Activated CD4-positive, alpha-beta T cell treated with anti-CD3 and anti-CD28 coated beads for 1 hour (primary cell): Measurements from ENCODE around the gene ARMC9.
"Not testable (repeated sequence)": the region's sequence is repeated elsewhere in the genome, so short reads cannot be mapped to it uniquely, and the experiment has no call there.

Experiments
- DNase-seq: peaks from one replicate; pipeline ENCODE4 v3.0.0-alpha.2; 2020

The ARMC9 gene

DNA sequence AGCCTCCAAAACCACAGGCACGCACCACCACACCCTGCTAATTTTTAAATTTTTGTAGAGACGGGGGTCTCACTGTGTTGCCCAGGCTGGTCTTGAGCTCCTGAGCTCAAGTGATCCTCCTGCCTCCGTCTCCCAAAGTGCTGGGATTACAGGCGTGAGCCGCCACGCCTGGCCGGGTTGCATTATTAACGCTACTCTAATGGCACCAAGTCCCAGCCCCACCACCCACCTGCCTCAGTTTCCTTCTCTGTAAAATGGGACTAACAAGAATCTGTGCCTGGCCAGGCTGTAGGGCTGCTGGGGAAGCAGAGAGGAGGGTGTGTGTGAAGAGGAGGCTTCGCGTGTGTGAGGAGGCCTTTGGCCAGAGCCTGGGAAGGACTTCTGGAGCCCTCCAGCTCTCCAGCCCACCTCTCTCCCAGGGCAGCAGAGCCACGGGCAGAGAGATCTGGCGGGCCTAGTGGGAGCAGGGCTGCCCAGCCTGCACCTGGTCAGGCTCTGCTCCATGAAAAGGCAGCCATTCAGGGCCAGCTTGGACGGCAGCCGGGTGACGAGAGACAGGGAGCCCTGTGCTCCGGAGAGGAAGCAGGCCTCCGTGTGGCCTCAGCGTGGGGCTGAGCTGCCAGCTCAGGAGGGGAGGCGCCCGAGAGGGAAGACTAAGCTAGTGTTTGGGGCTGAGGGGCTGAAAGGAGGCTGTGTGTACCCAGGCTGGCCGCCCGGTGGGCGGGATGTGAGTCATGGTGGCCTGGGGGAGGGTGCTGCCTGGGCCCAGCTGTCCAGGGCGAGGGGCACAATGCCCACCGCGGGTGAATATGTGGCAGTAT, 189.7 kb downstream of the ARMC9 start:
- no peak for DNase-seq

GRCh38 chr2:231388725-231389346, 190.4 kb downstream of the ARMC9 start:
- no peak for DNase-seq

- no peak for DNase-seq
Observed at GRCh38 chr2:231390667-231391066, 192.2 kb downstream of the ARMC9 start.

- DNase-seq = no peak
Observed at GRCh38 chr2:231391981-231392380, 193.6 kb downstream of the ARMC9 start.

DNA sequence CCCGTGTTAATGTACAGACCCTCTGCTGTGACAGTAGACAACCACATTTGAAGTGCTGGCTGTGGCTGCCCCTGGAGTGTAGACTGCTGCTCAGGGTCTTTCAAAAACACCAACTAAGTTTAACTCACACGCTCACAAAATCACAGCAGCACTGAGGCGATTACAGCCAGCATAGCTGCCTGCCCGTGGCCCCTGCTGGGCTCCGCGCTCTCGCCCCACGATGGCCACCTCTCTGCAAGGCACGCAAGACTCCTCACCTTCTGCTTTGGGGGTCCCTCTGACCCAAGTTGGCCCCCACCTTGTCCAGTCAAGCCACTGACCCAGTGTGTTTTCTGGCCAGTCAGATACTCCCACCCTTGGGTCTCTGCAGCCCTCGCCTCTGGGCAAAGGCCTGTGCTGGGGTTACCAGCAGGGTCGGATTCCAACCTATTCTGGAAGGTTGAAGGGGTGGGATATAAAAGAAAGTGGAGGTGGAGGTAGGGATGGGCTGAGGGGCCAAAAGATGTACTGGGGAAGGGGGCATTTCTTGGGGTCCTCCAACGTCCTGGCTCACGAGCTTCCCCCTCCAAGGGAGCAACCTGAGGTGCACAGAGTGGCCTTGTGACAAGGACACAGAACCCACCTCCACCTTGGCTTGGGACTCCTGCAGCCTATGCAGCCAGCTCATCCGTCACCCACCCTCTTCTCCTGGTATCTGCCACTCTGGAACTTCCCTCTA, 194.2 kb downstream of the ARMC9 start:
- DNase-seq = no peak

GRCh38 chr2:231393149-231394131, 195.0 kb downstream of the ARMC9 start:
- DNase-seq = no peak

DNA sequence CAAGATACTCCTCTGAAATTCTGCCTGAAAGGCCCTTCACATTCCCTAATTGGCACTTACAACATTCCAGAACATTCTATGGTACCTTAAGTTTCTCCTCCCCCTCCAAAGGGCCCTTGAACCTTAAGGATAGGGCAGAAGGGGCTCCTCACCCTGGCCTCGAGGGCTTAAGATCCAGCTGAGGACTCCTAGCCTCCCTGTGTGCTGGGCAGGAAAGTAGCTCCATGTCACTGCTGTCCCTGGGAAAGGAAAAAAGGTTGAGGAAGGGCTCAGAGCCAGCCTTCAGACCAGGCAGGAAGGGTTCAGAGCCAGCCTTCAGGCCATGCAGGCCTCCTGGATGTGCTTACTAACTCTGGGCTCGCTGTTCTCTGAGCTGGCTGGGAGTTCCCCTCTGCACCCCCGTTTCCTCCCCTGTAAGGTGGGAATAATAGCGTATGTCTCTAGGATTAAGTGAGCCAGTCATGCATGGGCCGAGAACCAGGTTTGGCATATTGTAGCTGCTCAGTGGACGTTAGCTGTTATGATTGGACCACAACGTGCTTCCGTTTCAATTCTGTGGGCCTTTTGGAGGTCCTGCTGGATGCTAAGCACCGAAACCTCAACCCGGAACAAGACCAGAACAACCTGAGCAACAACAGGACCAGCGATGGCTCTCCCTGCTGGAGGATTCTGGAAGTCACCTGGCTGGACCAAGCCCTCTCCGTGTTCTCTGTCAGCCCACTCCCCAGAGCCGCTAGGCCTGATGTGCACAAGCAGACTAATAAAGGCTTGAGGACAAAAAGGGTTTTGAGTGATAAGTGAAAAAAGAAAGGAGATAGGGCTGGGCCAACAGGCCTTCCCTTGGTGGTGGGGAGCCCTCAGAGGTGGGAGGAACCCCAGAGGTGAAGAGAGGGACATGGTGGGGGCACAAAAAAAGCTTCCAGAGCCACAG, 196.0 kb downstream of the ARMC9 start:
- DNase-seq = no peak

- no peak for DNase-seq
Observed at GRCh38 chr2:231395188-231396057, 197.0 kb downstream of the ARMC9 start, which contains the start of gene B3GNT7. TSS of gene B3GNT7 (plus strand) at chr2:231395710. CDS start at chr2:231395804, 94 bp downstream.

- DNase-seq = no peak
Observed at GRCh38 chr2:231396058-231396821, 197.8 kb downstream of the ARMC9 start.

- no peak for DNase-seq
Observed at GRCh38 chr2:231397011-231397927, 198.8 kb downstream of the ARMC9 start.

DNA sequence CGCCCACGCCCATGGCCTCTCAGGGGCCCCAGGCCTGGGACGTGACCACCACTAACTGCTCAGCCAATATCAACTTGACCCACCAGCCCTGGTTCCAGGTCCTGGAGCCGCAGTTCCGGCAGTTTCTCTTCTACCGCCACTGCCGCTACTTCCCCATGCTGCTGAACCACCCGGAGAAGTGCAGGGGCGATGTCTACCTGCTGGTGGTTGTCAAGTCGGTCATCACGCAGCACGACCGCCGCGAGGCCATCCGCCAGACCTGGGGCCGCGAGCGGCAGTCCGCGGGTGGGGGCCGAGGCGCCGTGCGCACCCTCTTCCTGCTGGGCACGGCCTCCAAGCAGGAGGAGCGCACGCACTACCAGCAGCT, 199.5 kb downstream of the ARMC9 start:
- no peak for DNase-seq

- DNase-seq = no peak
Observed at GRCh38 chr2:231398585-231398984, 200.2 kb downstream of the ARMC9 start.

- DNase-seq = no peak
Observed at GRCh38 chr2:231399046-231399852, 200.8 kb downstream of the ARMC9 start.

- no peak for DNase-seq
Observed at GRCh38 chr2:231399853-231400680, 201.6 kb downstream of the ARMC9 start.

DNA sequence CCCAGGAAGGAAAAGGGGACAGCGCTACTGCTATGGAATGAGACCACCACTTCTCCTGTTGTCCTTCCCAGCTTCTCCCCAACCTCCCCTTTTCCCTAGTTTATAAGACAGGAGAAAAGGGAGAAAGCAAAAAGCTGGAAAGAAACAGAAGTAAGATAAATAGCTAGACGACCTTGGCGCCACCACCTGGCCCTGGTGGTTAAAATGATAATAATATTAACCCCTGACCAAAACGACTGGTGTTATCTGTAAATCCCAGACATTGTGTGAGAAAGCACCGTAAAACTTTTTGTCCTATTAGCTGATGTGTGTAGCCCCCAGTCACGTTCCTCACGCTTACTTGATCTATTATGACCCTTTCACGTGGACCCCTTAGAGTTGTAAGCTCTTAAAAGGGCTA, 202.2 kb downstream of the ARMC9 start:
- DNase-seq = not testable (repeated sequence)

GRCh38 chr2:231401101-231401500, 202.7 kb downstream of the ARMC9 start:
- not testable (repeated sequence) for DNase-seq
